Measurements from ENCODE around the gene VPS37C. TPM values are rescaled to one million over a fixed set of nuclear protein-coding genes. Genes with fewer than 3 reads are reported as not detected.

The VPS37C gene
- total and polyA plus RNA-seq, 9 donors: 7.8 to 25.8 (median 19.7) TPM

GRCh38 chr11:61194981-61195695, 33.9 kb upstream of the VPS37C start:
- no peak for TF ChIP-seq EP300 (IDR thresholded peaks at IDR 0.05)
- no peak for TF ChIP-seq CTCF (IDR thresholded peaks at IDR 0.05)
- TF ChIP-seq POLR2A (IDR thresholded peaks at IDR 0.05): no peak
- Histone ChIP-seq H3K9me3 (no peaks in the 10 kb centered on the region), H3K36me3 (no peaks in the 10 kb centered on the region), H3K4me3 (no peak overlapping the region), H3K27ac (no peak overlapping the region), H3K27me3 (no peaks in the 10 kb centered on the region), H3K4me1 (ENCODE audit: insufficient read depth) (no peaks in the 10 kb centered on the region)
- WGBS, 3 donors: 80 to 82% (median 81%) methylated on average over 7 of the region's 7 CpGs
- no peak for DNase-seq
- intact Hi-C loops (cut with DNase I): no loop called here

GRCh38 chr11:61194169-61194671, 33.0 kb upstream of the VPS37C start:
- no peaks in the 10 kb centered on the region for H3K4me1 ChIP-seq (ENCODE audit: insufficient read depth)
- no peaks in the 10 kb centered on the region for H3K9me3 ChIP-seq
- TF ChIP-seq POLR2A (IDR thresholded peaks at IDR 0.05) (no peak), EP300 (IDR thresholded peaks at IDR 0.05) (no peak), CTCF (IDR thresholded peaks at IDR 0.05) (no peak)
- no peak for DNase-seq
- H3K27me3 ChIP-seq: no peaks in the 10 kb centered on the region
- no peaks in the 10 kb centered on the region for H3K36me3 ChIP-seq
- no peak overlapping the region for H3K27ac ChIP-seq
- H3K4me3 ChIP-seq: no peak overlapping the region
- intact Hi-C loops (cut with DNase I): no loop called here
- WGBS, 3 donors: 49 to 54% (median 50%) methylated on average over 12 of the region's 12 CpGs

GRCh38 chr11:61193596-61193995, 32.4 kb upstream of the VPS37C start:
- WGBS, 3 donors: 12 to 19% (median 17%) methylated on average over 11 to 12 of the region's 12 CpGs
- Histone ChIP-seq H3K27ac (no peak overlapping the region), H3K36me3 (no peaks in the 10 kb centered on the region), H3K9me3 (no peaks in the 10 kb centered on the region), H3K4me3 (no peak overlapping the region), H3K27me3 (no peaks in the 10 kb centered on the region), H3K4me1 (ENCODE audit: insufficient read depth) (no peaks in the 10 kb centered on the region)
- peak in 2 of 5 donors; percentile 23 to 49 for DNase-seq
- TF ChIP-seq POLR2A (IDR thresholded peaks at IDR 0.05) (no peak), EP300 (IDR thresholded peaks at IDR 0.05) (no peak), CTCF (IDR thresholded peaks at IDR 0.05) (no peak)
- intact Hi-C loops (cut with DNase I): no loop called here

GRCh38 chr11:61189933-61190332, 28.7 kb upstream of the VPS37C start:
- no peaks in the 10 kb centered on the region for H3K4me1 ChIP-seq (ENCODE audit: insufficient read depth)
- H3K27ac ChIP-seq: no peak overlapping the region
- no peaks in the 10 kb centered on the region for H3K36me3 ChIP-seq
- intact Hi-C loops (cut with DNase I): loop anchor here in 2 of 4 donors (2.0 to 5.0 kb wide), 2 partner anchors 359 to 363 kb away; no protein-coding TSS in a partner anchor
- WGBS, 3 donors: 80 to 85% (median 81%) methylated on average over 8 of the region's 8 CpGs
- no peaks in the 10 kb centered on the region for H3K9me3 ChIP-seq
- H3K27me3 ChIP-seq: no peaks in the 10 kb centered on the region
- TF ChIP-seq CTCF (IDR thresholded peaks at IDR 0.05) (no peak), EP300 (IDR thresholded peaks at IDR 0.05) (no peak), POLR2A (IDR thresholded peaks at IDR 0.05) (no peak)
- H3K4me3 ChIP-seq: no peak overlapping the region
- DNase-seq: no peak

All from ovary (tissue), 9 donors.